WTC11 (cell line): ENCODE data around the gene C1QL4. TPM values are rescaled to one million over a fixed set of nuclear protein-coding genes. Genes with fewer than 3 reads are reported as not detected.

ENCODE experiments used
- ATAC-seq: fragments of 200-7000 bp; cut with Tn5 transposase; 2 replicates; pipeline ENCODE4 v1.10.0; 2021; ENCODE audit warnings: mild to moderate bottlenecking, moderate library complexity
- CTCF ChIA-PET: fragments of 300-600 bp; sonication (Branson Sonifier 250); formaldehyde crosslinking; loops from one replicate; lab custom pipeline; 2021; ENCODE audit warnings: antibody characterized with exemption; lab: Charles Lee
- POLR2A ChIA-PET: fragments of 350-600 bp; sonication (Branson Sonifier 250); formaldehyde crosslinking; loops from one replicate; lab custom pipeline; 2021; ENCODE audit warnings: antibody characterized with exemption; lab: Charles Lee
- DNase-seq: peaks from one replicate; pipeline ENCODE4 v3.0.0; 2021; ENCODE audit warnings: low spot score
- H3K27ac Mint-ChIP-seq: 2 replicates; pipeline ENCODE4 v1.8.0; 2021; ENCODE audit warnings: mixed read lengths
- H3K27me3 Mint-ChIP-seq: 2 replicates; pipeline ENCODE4 v1.8.0; 2021; ENCODE audit warnings: low read depth, mild to moderate bottlenecking, moderate library complexity, mixed read lengths
- H3K36me3 Mint-ChIP-seq: 2 replicates; pipeline ENCODE4 v1.8.0; 2021; ENCODE audit warnings: mixed read lengths
- H3K4me1 Mint-ChIP-seq: 2 replicates; pipeline ENCODE4 v1.8.0; 2022; ENCODE audit warnings: mixed read lengths
- H3K4me3 Mint-ChIP-seq: 2 replicates; pipeline ENCODE4 v1.8.0; 2021; ENCODE audit warnings: mild to moderate bottlenecking, moderate library complexity, mixed read lengths
- H3K9me3 Mint-ChIP-seq: 2 replicates; pipeline ENCODE4 v1.8.0; 2021; ENCODE audit warnings: mixed read lengths
- AR ChIP-seq: fragments of 250-450 bp; sonication (Bioruptor Pico); IDR thresholded peaks from 2 replicates; pipeline ENCODE4 v1.9.0; 2021; ENCODE audit warnings: mild to moderate bottlenecking
- ARID4B ChIP-seq: sonication (generic); formaldehyde crosslinking; IDR thresholded peaks from 2 replicates; pipeline ENCODE4 v1.8.0; 2023; ENCODE audit warnings: missing genetic modification reagents, mild to moderate bottlenecking, borderline replicate concordance
- CREB1 ChIP-seq: sonication (generic); formaldehyde crosslinking; IDR thresholded peaks from 2 replicates; pipeline ENCODE4 v1.8.0; 2023; ENCODE audit warnings: mild to moderate bottlenecking, missing genetic modification reagents
- E2F5 ChIP-seq: sonication (generic); formaldehyde crosslinking; IDR thresholded peaks from 2 replicates; pipeline ENCODE4 v1.8.1; 2022; ENCODE audit warnings: mild to moderate bottlenecking, moderate library complexity, missing genetic modification reagents
- ERG ChIP-seq: fragments of 250-450 bp; sonication (Bioruptor Pico); IDR thresholded peaks from 2 replicates; pipeline ENCODE4 v1.8.0; 2021; ENCODE audit warnings: mild to moderate bottlenecking
- ETV6 ChIP-seq: sonication (generic); formaldehyde crosslinking; IDR thresholded peaks from 2 replicates; pipeline ENCODE4 v1.8.1; 2022; ENCODE audit warnings: mild to moderate bottlenecking, missing genetic modification reagents
- FOXP4 ChIP-seq: sonication (generic); formaldehyde crosslinking; IDR thresholded peaks from 2 replicates; pipeline ENCODE4 v1.8.0; 2022; ENCODE audit warnings: mild to moderate bottlenecking, missing genetic modification reagents
- GABPB1 ChIP-seq: sonication (generic); formaldehyde crosslinking; IDR thresholded peaks from 2 replicates; pipeline ENCODE4 v1.8.1; 2023; ENCODE audit warnings: mild to moderate bottlenecking, missing genetic modification reagents
- GRHL2 ChIP-seq: fragments of 250-450 bp; sonication (Bioruptor Pico); IDR thresholded peaks from 2 replicates; pipeline ENCODE4 v1.8.0; 2022; ENCODE audit warnings: mild to moderate bottlenecking, moderate library complexity; ENCODE audit not compliant: insufficient replicate concordance, severe bottlenecking
- NFYB ChIP-seq: sonication (generic); formaldehyde crosslinking; conservative IDR thresholded peaks from 2 replicates; pipeline ENCODE4 v1.8.0; 2022; ENCODE audit warnings: low read depth, missing genetic modification reagents
- RORB ChIP-seq: fragments of 250-450 bp; sonication (Bioruptor Pico); IDR thresholded peaks from 2 replicates; pipeline ENCODE4 v1.9.0; 2021; ENCODE audit warnings: mild to moderate bottlenecking
- SMAD3 ChIP-seq: sonication (generic); formaldehyde crosslinking; IDR thresholded peaks from 2 replicates; pipeline ENCODE4 v1.8.0; 2022; ENCODE audit warnings: missing genetic modification reagents, mild to moderate bottlenecking, borderline replicate concordance
- SP1 ChIP-seq: sonication (generic); formaldehyde crosslinking; conservative IDR thresholded peaks from 2 replicates; pipeline ENCODE4 v1.8.1; 2022; ENCODE audit warnings: missing genetic modification reagents
- TCF7 ChIP-seq: sonication (generic); formaldehyde crosslinking; IDR thresholded peaks from 2 replicates; pipeline ENCODE4 v1.8.0; 2022; ENCODE audit warnings: mild to moderate bottlenecking, low read depth, missing genetic modification reagents, moderate library complexity
- ZNF263 ChIP-seq: sonication (generic); formaldehyde crosslinking; IDR thresholded peaks from 2 replicates; pipeline ENCODE4 v1.8.1; 2022; ENCODE audit warnings: low read depth, mild to moderate bottlenecking, moderate library complexity, missing genetic modification reagents
- ZNF396 ChIP-seq: fragments of 250-450 bp; sonication (Bioruptor Pico); IDR thresholded peaks from 2 replicates; pipeline ENCODE4 v1.8.0; 2021; ENCODE audit warnings: mild to moderate bottlenecking, moderate library complexity, borderline replicate concordance
- ZNF423 ChIP-seq: fragments of 250-450 bp; sonication (Bioruptor Pico); IDR thresholded peaks from 2 replicates; pipeline ENCODE4 v2.1.2; 2022; ENCODE audit warnings: mild to moderate bottlenecking, moderate library complexity
- total RNA-seq: library from RNA; stranded (reverse); gene quantifications from 3 replicates; pipeline ENCODE4 v1.2.3, GENCODE V29; 2021

The C1QL4 gene
- total RNA-seq, 1 experiment from 2014 or later = 1.2 TPM

- TF ChIP-seq AR (CRISPR knock-in tag) (no peak), ETV6 (no peak)
Observed at GRCh38 chr12:49344486-49345050, 7.6 kb upstream of the C1QL4 start (continued).

GRCh38 chr12:49342914-49343731, 6.1 kb upstream of the C1QL4 start:
- no peaks in the 10 kb centered on the region for H3K36me3 Mint-ChIP-seq
- H3K27me3 Mint-ChIP-seq = peaks cover 99% of the 10 kb centered on the region
- no peak for ATAC-seq
- peak overlapping the region; percentile 67 for H3K4me3 Mint-ChIP-seq
- no peaks in the 10 kb centered on the region for H3K9me3 Mint-ChIP-seq
- H3K4me1 Mint-ChIP-seq = peaks cover 55% of the 10 kb centered on the region
- CTCF ChIA-PET = interaction anchor here (0.7 to 3.9 kb wide), 45 partner anchors 8 to 398 kb away, joined by 3 to 264 read pairs (median 6); partner anchors contain the start of genes KCNH3, PRPF40B, PRPH and SPATS2
- no peak overlapping the region for H3K27ac Mint-ChIP-seq
- POLR2A ChIA-PET = interaction anchor here (0.6 to 2.7 kb wide), 5 partner anchors 11 to 386 kb away, joined by 3 to 18 read pairs (median 6); partner anchors contain the start of genes ARF3 and TROAP
- TF ChIP-seq FOXP4 (no peak), E2F5 (CRISPR knock-in tag) (0 out of 2 replicates have a peak, but pooled peaks have one; percentile 2), GRHL2 (no peak), CREB1 (CRISPR knock-in tag) (no peak)
- TF ChIP-seq, all 79 proteins: peak for 1
- DNase-seq = no peak

- Mint-ChIP-seq H3K4me3 (peak overlapping the region; percentile 67), H3K4me1 (peaks cover 59% of the 10 kb centered on the region), H3K27ac (no peak overlapping the region), H3K27me3 (peaks cover 99% of the 10 kb centered on the region), H3K36me3 (no peaks in the 10 kb centered on the region), H3K9me3 (no peaks in the 10 kb centered on the region)
- CTCF ChIA-PET = interaction anchor here (0.6 to 3.9 kb wide), 70 partner anchors 9 to 603 kb away, joined by 3 to 264 read pairs (median 4); partner anchors contain the start of genes KCNH3, PRPF40B, PRPH and SPATS2
- POLR2A ChIA-PET = interaction anchor here (0.5 to 2.7 kb wide), 9 partner anchors 10 to 1741 kb away, joined by 3 to 18 read pairs (median 3); partner anchors contain the start of genes ARF3, CSRNP2, PRPH and TROAP
- DNase-seq = peak; percentile 96
- ATAC-seq = peak; percentile 74
- TF ChIP-seq NFYB = no peak
- no peak for TF ChIP-seq GRHL2
- no peak for TF ChIP-seq ZNF263
- TF ChIP-seq SP1 = peak; percentile 69; the same call in 1 of the 2 replicates
- TF ChIP-seq RORB = no peak
- TF ChIP-seq ERG = no peak; the same call in 1 of the 2 replicates
- TF ChIP-seq ZNF423 (CRISPR knock-in tag) = peak; percentile 58
- no peak; the same call in 1 of the 2 replicates for TF ChIP-seq GABPB1 (CRISPR knock-in tag)
- 0 out of 2 replicates have a peak, but pooled peaks have one; percentile 16 for TF ChIP-seq TCF7 (CRISPR knock-in tag)
- peak; percentile 30; the same call in 1 of the 2 replicates for TF ChIP-seq ZNF396
- TF ChIP-seq ARID4B = 0 out of 2 replicates have a peak, but pooled peaks have one; percentile 24
- no peak for TF ChIP-seq SMAD3 (CRISPR knock-in tag)
Observed at GRCh38 chr12:49342066-49342913, 5.3 kb upstream of the C1QL4 start.
